HG03520 (cell line): ENCODE results near the gene PAFAH1B1.
"Not testable (repeated sequence)": the region's sequence is repeated elsewhere in the genome, so short reads cannot be mapped to it uniquely, and the experiment has no call there.

Experiments used
- ATAC-seq: cut with Tn5 transposase; IDR thresholded peaks from one replicate; pipeline ENCODE4 v1.9.1; 2021; ENCODE audit warnings: mild to moderate bottlenecking, moderate library complexity; ENCODE audit not compliant: unreplicated experiment

The PAFAH1B1 gene

GRCh38 chr17:2634361-2634960 lies 41.0 kb downstream of the PAFAH1B1 start:
- no peak for ATAC-seq

GRCh38 chr17:2635241-2635640 lies 41.8 kb downstream of the PAFAH1B1 start:
- ATAC-seq, result no peak

GRCh38 chr17:2635675-2636074 lies 42.2 kb downstream of the PAFAH1B1 start:
- no peak for ATAC-seq

GRCh38 chr17:2636169-2636930 lies 42.9 kb downstream of the PAFAH1B1 start:
- ATAC-seq, result no peak

GRCh38 chr17:2637422-2637821 lies 44.0 kb downstream of the PAFAH1B1 start:
- ATAC-seq, result no peak

- no peak for ATAC-seq
These were observed 51.5 kb downstream of the PAFAH1B1 start for GRCh38 chr17:2644971-2645370.

GRCh38 chr17:2647957-2648356 lies 54.5 kb downstream of the PAFAH1B1 start:
- ATAC-seq, result no peak

- no peak for ATAC-seq
These were observed 55.7 kb downstream of the PAFAH1B1 start for GRCh38 chr17:2649191-2649590.

GRCh38 chr17:2652911-2653310 lies 59.5 kb downstream of the PAFAH1B1 start:
- not testable (repeated sequence) for ATAC-seq

GRCh38 chr17:2655546-2655945 lies 62.1 kb downstream of the PAFAH1B1 start:
- ATAC-seq, result no peak

GRCh38 chr17:2656283-2656682 lies 62.8 kb downstream of the PAFAH1B1 start:
- ATAC-seq, result no peak

- ATAC-seq, result not testable (repeated sequence)
These were observed 65.9 kb downstream of the PAFAH1B1 start for GRCh38 chr17:2659337-2659736.

GRCh38 chr17:2660410-2660809 lies 67.0 kb downstream of the PAFAH1B1 start:
- ATAC-seq, result not testable (repeated sequence)

GRCh38 chr17:2672026-2672425 lies 78.6 kb downstream of the PAFAH1B1 start:
- no peak for ATAC-seq

- not testable (repeated sequence) for ATAC-seq
These were observed 85.8 kb downstream of the PAFAH1B1 start for GRCh38 chr17:2679247-2679646.

- ATAC-seq, result no peak
These were observed 87.5 kb downstream of the PAFAH1B1 start for GRCh38 chr17:2680961-2681360.

- no peak for ATAC-seq
These were observed 88.2 kb downstream of the PAFAH1B1 start for GRCh38 chr17:2681650-2682049.

GRCh38 chr17:2682176-2682938 lies 88.9 kb downstream of the PAFAH1B1 start:
- no peak for ATAC-seq

- ATAC-seq, result no peak
These were observed 90.5 kb downstream of the PAFAH1B1 start for GRCh38 chr17:2683912-2684311.

GRCh38 chr17:2684549-2684948 lies 91.1 kb downstream of the PAFAH1B1 start:
- ATAC-seq, result no peak

- ATAC-seq, result no peak
These were observed 92.2 kb downstream of the PAFAH1B1 start for GRCh38 chr17:2685696-2686095.

- no peak for ATAC-seq
These were observed 93.6 kb downstream of the PAFAH1B1 start for GRCh38 chr17:2687074-2687418.
